ENCODE measurements around the gene SLC35G3.
"Not testable (repeated sequence)": the region's sequence is repeated elsewhere in the genome, so short reads cannot be mapped to it uniquely, and the experiment has no call there.

The SLC35G3 gene

DNA sequence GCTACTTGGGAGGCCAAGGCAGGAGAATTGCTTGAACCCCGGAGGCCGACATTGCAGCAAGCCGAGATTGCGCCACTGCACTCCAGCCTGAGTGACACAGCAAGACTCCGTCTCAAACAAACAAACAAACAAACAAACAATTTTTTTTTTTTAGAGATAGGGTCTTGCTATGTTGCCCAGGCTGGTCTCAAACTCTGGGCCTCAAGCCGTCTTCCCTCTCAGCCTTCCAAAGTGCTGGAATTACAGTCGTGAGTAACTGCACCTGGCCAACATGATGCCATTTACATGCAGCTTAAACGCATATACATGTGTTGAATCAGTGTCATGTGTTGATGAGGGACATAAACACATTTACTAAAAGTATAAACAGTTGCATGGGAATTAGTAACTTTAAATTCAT lies 46.7 kb upstream of the SLC35G3 start:
- TF ChIP-seq, protein P1, sequence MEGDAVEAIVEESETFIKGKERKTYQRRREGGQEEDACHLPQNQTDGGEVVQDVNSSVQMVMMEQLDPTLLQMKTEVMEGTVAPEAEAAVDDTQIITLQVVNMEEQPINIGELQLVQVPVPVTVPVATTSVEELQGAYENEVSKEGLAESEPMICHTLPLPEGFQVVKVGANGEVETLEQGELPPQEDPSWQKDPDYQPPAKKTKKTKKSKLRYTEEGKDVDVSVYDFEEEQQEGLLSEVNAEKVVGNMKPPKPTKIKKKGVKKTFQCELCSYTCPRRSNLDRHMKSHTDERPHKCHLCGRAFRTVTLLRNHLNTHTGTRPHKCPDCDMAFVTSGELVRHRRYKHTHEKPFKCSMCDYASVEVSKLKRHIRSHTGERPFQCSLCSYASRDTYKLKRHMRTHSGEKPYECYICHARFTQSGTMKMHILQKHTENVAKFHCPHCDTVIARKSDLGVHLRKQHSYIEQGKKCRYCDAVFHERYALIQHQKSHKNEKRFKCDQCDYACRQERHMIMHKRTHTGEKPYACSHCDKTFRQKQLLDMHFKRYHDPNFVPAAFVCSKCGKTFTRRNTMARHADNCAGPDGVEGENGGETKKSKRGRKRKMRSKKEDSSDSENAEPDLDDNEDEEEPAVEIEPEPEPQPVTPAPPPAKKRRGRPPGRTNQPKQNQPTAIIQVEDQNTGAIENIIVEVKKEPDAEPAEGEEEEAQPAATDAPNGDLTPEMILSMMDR (IDR thresholded peaks at IDR 0.05; ENCODE audit: insufficient read depth, low read length, poor library complexity, severe bottlenecking): no peak
- H3K27me3 ChIP-seq (replicated peaks; ENCODE audit: control insufficient read depth, insufficient read depth, low read length): no peaks in the 10 kb centered on the region
- no peak for DNase-seq (ENCODE audit: extremely low read depth, insufficient read length)
- H3K36me3 ChIP-seq (ENCODE audit: control insufficient read depth, insufficient read depth, low read length): no peaks in the 10 kb centered on the region
- no peak overlapping the region for H3K4me3 ChIP-seq (replicated peaks; ENCODE audit: low read depth, low read length)

DNA sequence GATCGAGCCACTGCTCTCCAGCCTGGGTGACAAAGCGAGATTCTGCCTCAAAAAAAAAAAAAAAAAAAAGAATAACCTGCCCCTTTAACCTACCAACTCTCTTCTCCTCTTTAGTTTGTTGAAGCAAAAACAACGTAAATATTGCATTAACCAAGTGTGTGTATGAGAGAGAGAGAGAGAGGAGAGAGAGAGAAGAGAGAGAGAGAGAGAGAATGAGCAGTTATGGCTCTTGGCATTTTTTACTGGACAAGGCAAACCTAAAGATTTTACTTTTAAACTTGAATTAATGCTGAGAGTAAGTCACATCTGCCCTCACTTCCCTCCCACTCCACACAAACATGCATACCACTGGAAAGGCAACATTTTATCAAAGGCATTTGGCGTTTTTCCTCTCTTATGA lies 45.6 kb upstream of the SLC35G3 start:
- TF ChIP-seq, protein P1 (IDR thresholded peaks at IDR 0.05; ENCODE audit: insufficient read depth, low read length, poor library complexity, severe bottlenecking): no peak
- no peak overlapping the region for H3K4me3 ChIP-seq (replicated peaks; ENCODE audit: low read depth, low read length)

DNA sequence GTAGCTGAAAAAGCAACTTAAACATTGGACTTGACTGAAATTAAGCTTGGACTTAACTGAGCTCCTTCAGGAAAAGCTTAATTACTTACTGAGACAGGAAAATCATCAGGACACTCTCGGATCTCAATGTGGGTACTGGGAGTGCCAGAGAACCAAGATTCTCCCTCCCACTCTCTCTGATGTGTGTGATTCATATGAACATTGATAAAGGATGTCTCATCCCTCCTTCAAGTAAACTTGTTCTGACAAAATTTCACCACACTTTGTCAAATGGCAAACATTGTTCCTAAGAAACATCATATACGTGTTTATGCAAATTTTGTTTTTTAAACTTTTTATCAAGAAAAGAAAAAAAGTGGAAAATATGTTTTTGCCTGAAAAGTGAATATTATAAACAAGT lies 44.6 kb upstream of the SLC35G3 start:
- H3K4me3 ChIP-seq (replicated peaks; ENCODE audit: low read depth, low read length): no peak overlapping the region
- TF ChIP-seq, protein P1 (IDR thresholded peaks at IDR 0.05; ENCODE audit: insufficient read depth, low read length, poor library complexity, severe bottlenecking): no peak
- DNase-seq (ENCODE audit: extremely low read depth, insufficient read length): no peak
- H3K36me3 ChIP-seq (ENCODE audit: control insufficient read depth, insufficient read depth, low read length): no peaks in the 10 kb centered on the region
- no peaks in the 10 kb centered on the region for H3K27me3 ChIP-seq (replicated peaks; ENCODE audit: control insufficient read depth, insufficient read depth, low read length)

More for the DNA sequence above, 45.6 kb upstream of the SLC35G3 start:
- Histone ChIP-seq H3K36me3 (ENCODE audit: control insufficient read depth, insufficient read depth, low read length) (no peaks in the 10 kb centered on the region), H3K27me3 (replicated peaks; ENCODE audit: control insufficient read depth, insufficient read depth, low read length) (no peaks in the 10 kb centered on the region)
- DNase-seq (ENCODE audit: extremely low read depth, insufficient read length): no peak

DNA sequence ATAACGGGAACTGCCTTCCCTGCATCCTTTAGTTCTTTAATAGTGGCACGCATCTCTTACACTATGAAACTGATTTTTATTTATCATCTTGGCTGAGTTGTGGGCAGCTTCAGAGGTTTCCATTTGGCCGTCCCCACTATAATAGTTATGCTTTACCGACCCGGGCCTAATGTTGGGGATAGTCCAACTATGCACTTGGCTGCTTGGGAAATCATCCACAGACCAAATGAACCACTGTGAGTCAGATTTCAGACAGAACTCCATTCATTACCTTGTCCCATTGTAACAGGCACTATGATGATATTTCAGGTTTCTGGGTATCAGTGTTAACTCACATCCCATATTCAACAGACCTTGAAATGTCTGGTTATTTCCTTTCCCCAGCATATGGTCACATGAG lies 42.6 kb upstream of the SLC35G3 start:
- Histone ChIP-seq H3K36me3 (ENCODE audit: control insufficient read depth, insufficient read depth, low read length) (no peaks in the 10 kb centered on the region), H3K27me3 (replicated peaks; ENCODE audit: control insufficient read depth, insufficient read depth, low read length) (no peaks in the 10 kb centered on the region), H3K4me3 (replicated peaks; ENCODE audit: low read depth, low read length) (no peak overlapping the region)
- TF ChIP-seq, protein P1 (IDR thresholded peaks at IDR 0.05; ENCODE audit: insufficient read depth, low read length, poor library complexity, severe bottlenecking): no peak
- no peak for DNase-seq (ENCODE audit: extremely low read depth, insufficient read length)

DNA sequence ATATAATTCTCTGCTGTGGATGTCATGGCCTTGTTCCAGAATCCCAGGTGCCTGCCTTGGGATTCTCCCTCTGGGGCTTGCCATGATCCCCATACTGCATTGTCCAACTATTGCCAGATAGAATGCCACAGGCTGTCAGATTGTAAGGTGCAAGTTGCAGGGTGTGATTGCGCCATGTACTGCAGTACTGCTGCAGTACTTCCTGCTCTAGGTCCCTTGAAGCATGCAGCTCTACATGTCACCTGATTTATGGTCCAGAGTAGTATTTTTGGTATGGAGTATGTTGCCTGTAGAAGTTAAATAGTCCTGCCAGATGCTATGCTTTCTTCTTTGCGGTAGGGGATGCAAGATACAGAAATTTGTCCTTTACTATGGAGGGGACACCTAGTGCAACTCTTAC lies 41.7 kb upstream of the SLC35G3 start:
- TF ChIP-seq, protein P1 (IDR thresholded peaks at IDR 0.05; ENCODE audit: insufficient read depth, low read length, poor library complexity, severe bottlenecking): no peak
- Histone ChIP-seq H3K36me3 (ENCODE audit: control insufficient read depth, insufficient read depth, low read length) (no peaks in the 10 kb centered on the region), H3K27me3 (replicated peaks; ENCODE audit: control insufficient read depth, insufficient read depth, low read length) (no peaks in the 10 kb centered on the region), H3K4me3 (replicated peaks; ENCODE audit: low read depth, low read length) (no peak overlapping the region)
- DNase-seq (ENCODE audit: extremely low read depth, insufficient read length): no peak

DNA sequence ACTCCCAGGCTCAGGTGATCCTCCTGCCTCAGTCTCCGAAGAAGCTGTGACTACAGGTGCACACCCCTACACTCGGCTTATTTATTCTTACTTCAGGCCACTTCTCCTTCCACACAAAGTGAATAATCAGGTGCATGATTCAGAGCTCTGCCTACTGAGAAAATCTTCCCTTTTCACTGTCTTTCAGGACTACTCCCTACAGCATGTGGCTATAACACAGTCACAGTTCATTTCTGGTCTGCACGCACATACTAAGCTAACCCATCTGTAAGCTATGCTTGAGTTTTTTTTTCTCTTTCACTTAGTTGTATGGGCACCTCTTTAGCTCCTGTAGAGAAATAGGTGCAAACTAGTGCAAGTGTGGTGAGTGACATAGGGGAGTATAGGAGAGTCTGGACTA lies 41.1 kb upstream of the SLC35G3 start:
- no peaks in the 10 kb centered on the region for H3K27me3 ChIP-seq (replicated peaks; ENCODE audit: control insufficient read depth, insufficient read depth, low read length)
- H3K4me3 ChIP-seq (replicated peaks; ENCODE audit: low read depth, low read length): no peak overlapping the region
- no peaks in the 10 kb centered on the region for H3K36me3 ChIP-seq (ENCODE audit: control insufficient read depth, insufficient read depth, low read length)
- no peak for DNase-seq (ENCODE audit: extremely low read depth, insufficient read length)
- TF ChIP-seq, protein P1 (IDR thresholded peaks at IDR 0.05; ENCODE audit: insufficient read depth, low read length, poor library complexity, severe bottlenecking): no peak

DNA sequence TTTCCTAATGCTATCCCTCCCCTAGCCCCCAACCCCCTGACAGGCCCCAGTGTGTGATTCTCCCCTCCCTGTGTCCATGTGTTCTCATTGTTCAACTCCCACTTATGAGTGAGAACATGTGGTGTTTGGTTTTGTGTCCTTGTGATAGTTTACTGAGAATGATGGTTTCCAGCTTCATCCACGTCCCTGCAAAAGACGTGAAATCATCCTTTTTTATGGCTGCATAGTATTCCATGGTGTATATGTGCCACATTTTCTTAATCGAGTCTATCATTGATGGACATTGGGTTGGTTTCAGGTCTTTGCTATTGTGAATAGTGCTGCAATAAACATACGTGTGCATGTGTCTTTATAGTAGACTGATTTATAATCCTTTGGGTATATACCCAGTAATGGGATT lies 40.1 kb upstream of the SLC35G3 start:
- not testable (repeated sequence) for H3K4me3 ChIP-seq (replicated peaks; ENCODE audit: low read depth, low read length); H3K27me3 ChIP-seq (replicated peaks; ENCODE audit: control insufficient read depth, insufficient read depth, low read length); DNase-seq (ENCODE audit: extremely low read depth, insufficient read length); H3K36me3 ChIP-seq (ENCODE audit: control insufficient read depth, insufficient read depth, low read length)

Data from GM06990 (cell line).